Astrocyte of the hippocampus (primary cell): ENCODE data around the gene RBM47.
"Not testable (repeated sequence)": the region's sequence is repeated elsewhere in the genome, so short reads cannot be mapped to it uniquely, and the experiment has no call there.

Experiments used
- DNase-seq: peaks from one replicate; pipeline ENCODE4 v3.0.0; 2011; ENCODE audit warnings: low read depth, low spot score

Gene RBM47

GRCh38 chr4:40412388-40412787 lies 217.3 kb downstream of the RBM47 start:
- no peak for DNase-seq

- DNase-seq, result peak; percentile 26
Measured at GRCh38 chr4:40409835-40410234, 219.8 kb downstream of the RBM47 start.

GRCh38 chr4:40407468-40407867 lies 222.2 kb downstream of the RBM47 start:
- not testable (repeated sequence) for DNase-seq

GRCh38 chr4:40406340-40406739 lies 223.3 kb downstream of the RBM47 start:
- no peak for DNase-seq

- DNase-seq, result no peak
Measured at GRCh38 chr4:40405193-40405592, 224.5 kb downstream of the RBM47 start.

- DNase-seq, result no peak
Measured at GRCh38 chr4:40403081-40403480, 226.6 kb downstream of the RBM47 start.

- no peak for DNase-seq
Measured at GRCh38 chr4:40402556-40402955, 227.1 kb downstream of the RBM47 start.

GRCh38 chr4:40401631-40402030 lies 228.0 kb downstream of the RBM47 start:
- DNase-seq, result no peak

- no peak for DNase-seq
Measured at GRCh38 chr4:40401096-40401495, 228.6 kb downstream of the RBM47 start.

GRCh38 chr4:40399578-40399977 lies 230.1 kb downstream of the RBM47 start:
- no peak for DNase-seq

- no peak for DNase-seq
Measured at GRCh38 chr4:40395908-40396793, 233.5 kb downstream of the RBM47 start.

- DNase-seq, result no peak
Measured at GRCh38 chr4:40395166-40395900, 234.3 kb downstream of the RBM47 start.

- no peak for DNase-seq
Measured at GRCh38 chr4:40394236-40394635, 235.4 kb downstream of the RBM47 start.

GRCh38 chr4:40392241-40392640 lies 237.4 kb downstream of the RBM47 start:
- not testable (repeated sequence) for DNase-seq

GRCh38 chr4:40389986-40390385 lies 239.7 kb downstream of the RBM47 start:
- no peak for DNase-seq

- DNase-seq, result no peak
Measured at GRCh38 chr4:40388239-40388638, 241.4 kb downstream of the RBM47 start.

GRCh38 chr4:40380647-40381046 lies 249.0 kb downstream of the RBM47 start:
- DNase-seq, result no peak

GRCh38 chr4:40379248-40379647 lies 250.4 kb downstream of the RBM47 start:
- DNase-seq, result no peak

GRCh38 chr4:40378619-40379018 lies 251.0 kb downstream of the RBM47 start:
- no peak for DNase-seq

GRCh38 chr4:40377512-40378365 lies 251.9 kb downstream of the RBM47 start:
- no peak for DNase-seq

GRCh38 chr4:40375620-40376019 lies 254.0 kb downstream of the RBM47 start:
- no peak for DNase-seq

GRCh38 chr4:40375095-40375494 lies 254.6 kb downstream of the RBM47 start:
- no peak for DNase-seq
